Activated naive CD4-positive, alpha-beta T cell treated with anti-CD3 and anti-CD28 coated beads, Interleukin-2, amount 50 U/mL, for 24 hours (primary cell): ENCODE measurements around the gene YAP1.

Source experiments
- H3K27ac Mint-ChIP-seq: one replicate; pipeline ENCODE4 v1.8.0; 2021; ENCODE audit warnings: mild to moderate bottlenecking, mixed read lengths
- H3K27me3 Mint-ChIP-seq: one replicate; pipeline ENCODE4 v1.8.0; 2021; ENCODE audit warnings: mixed read lengths
- H3K36me3 Mint-ChIP-seq: one replicate; pipeline ENCODE4 v1.8.0; 2021; ENCODE audit warnings: mixed read lengths
- H3K4me1 Mint-ChIP-seq: one replicate; pipeline ENCODE4 v1.8.0; 2021; ENCODE audit warnings: mixed read lengths
- H3K4me3 Mint-ChIP-seq: one replicate; pipeline ENCODE4 v1.8.0; 2021; ENCODE audit warnings: mild to moderate bottlenecking, mixed read lengths
- H3K9me3 Mint-ChIP-seq: one replicate; pipeline ENCODE4 v1.8.0; 2021; ENCODE audit warnings: mixed read lengths

YAP1 gene

GRCh38 chr11:102168481-102168880, 58.2 kb downstream of the YAP1 start:
- no peak overlapping the region for H3K27ac Mint-ChIP-seq
- no peaks in the 10 kb centered on the region for H3K36me3 Mint-ChIP-seq
- no peaks in the 10 kb centered on the region for H3K4me1 Mint-ChIP-seq
- no peaks in the 10 kb centered on the region for H3K9me3 Mint-ChIP-seq
- peaks cover 10% of the 10 kb centered on the region for H3K27me3 Mint-ChIP-seq
- H3K4me3 Mint-ChIP-seq = no peak overlapping the region

- Mint-ChIP-seq H3K36me3 (no peaks in the 10 kb centered on the region), H3K9me3 (no peaks in the 10 kb centered on the region), H3K4me1 (no peaks in the 10 kb centered on the region)
Observed at GRCh38 chr11:102171101-102171500, 60.9 kb downstream of the YAP1 start.

GRCh38 chr11:102172127-102172848, 62.0 kb downstream of the YAP1 start:
- H3K27ac Mint-ChIP-seq = no peak overlapping the region
- no peaks in the 10 kb centered on the region for H3K9me3 Mint-ChIP-seq
- peaks cover 6% of the 10 kb centered on the region for H3K27me3 Mint-ChIP-seq
- H3K36me3 Mint-ChIP-seq = no peaks in the 10 kb centered on the region
- H3K4me1 Mint-ChIP-seq = no peaks in the 10 kb centered on the region
- no peak overlapping the region for H3K4me3 Mint-ChIP-seq

More at GRCh38 chr11:102171101-102171500, 60.9 kb downstream of the YAP1 start:
- Mint-ChIP-seq H3K27ac (no peak overlapping the region), H3K27me3 (peaks cover 11% of the 10 kb centered on the region), H3K4me3 (no peak overlapping the region)

- Mint-ChIP-seq H3K9me3 (no peaks in the 10 kb centered on the region), H3K4me3 (no peak overlapping the region), H3K4me1 (no peaks in the 10 kb centered on the region), H3K36me3 (no peaks in the 10 kb centered on the region), H3K27ac (no peak overlapping the region), H3K27me3 (peaks cover 3% of the 10 kb centered on the region)
Observed at GRCh38 chr11:102177126-102177525, 66.9 kb downstream of the YAP1 start.

GRCh38 chr11:102177974-102178631, 67.9 kb downstream of the YAP1 start:
- Mint-ChIP-seq H3K4me1 (no peaks in the 10 kb centered on the region), H3K27ac (no peak overlapping the region), H3K4me3 (no peak overlapping the region), H3K9me3 (no peaks in the 10 kb centered on the region), H3K27me3 (peaks cover 3% of the 10 kb centered on the region), H3K36me3 (no peaks in the 10 kb centered on the region)

- no peak overlapping the region for H3K27ac Mint-ChIP-seq
- no peak overlapping the region for H3K4me3 Mint-ChIP-seq
- H3K4me1 Mint-ChIP-seq = no peaks in the 10 kb centered on the region
- H3K27me3 Mint-ChIP-seq = peaks cover 3% of the 10 kb centered on the region
- H3K9me3 Mint-ChIP-seq = no peaks in the 10 kb centered on the region
- no peaks in the 10 kb centered on the region for H3K36me3 Mint-ChIP-seq
Observed at GRCh38 chr11:102179371-102179770, 69.1 kb downstream of the YAP1 start.

- Mint-ChIP-seq H3K9me3 (no peaks in the 10 kb centered on the region), H3K27ac (no peak overlapping the region), H3K27me3 (peaks cover 5% of the 10 kb centered on the region), H3K36me3 (no peaks in the 10 kb centered on the region), H3K4me3 (no peak overlapping the region), H3K4me1 (no peaks in the 10 kb centered on the region)
Observed at GRCh38 chr11:102184269-102184987, 74.2 kb downstream of the YAP1 start.

- H3K9me3 Mint-ChIP-seq = no peaks in the 10 kb centered on the region
- H3K27me3 Mint-ChIP-seq = peaks cover 7% of the 10 kb centered on the region
- no peak overlapping the region for H3K4me3 Mint-ChIP-seq
- no peaks in the 10 kb centered on the region for H3K36me3 Mint-ChIP-seq
- no peaks in the 10 kb centered on the region for H3K4me1 Mint-ChIP-seq
- no peak overlapping the region for H3K27ac Mint-ChIP-seq
Observed at GRCh38 chr11:102186551-102187191, 76.4 kb downstream of the YAP1 start.

- Mint-ChIP-seq H3K9me3 (no peaks in the 10 kb centered on the region), H3K36me3 (no peaks in the 10 kb centered on the region), H3K4me3 (no peak overlapping the region), H3K27me3 (peaks cover 13% of the 10 kb centered on the region), H3K4me1 (no peaks in the 10 kb centered on the region), H3K27ac (no peak overlapping the region)
Observed at GRCh38 chr11:102187416-102188151, 77.3 kb downstream of the YAP1 start.

- Mint-ChIP-seq H3K9me3 (no peaks in the 10 kb centered on the region), H3K4me3 (no peak overlapping the region), H3K27ac (no peak overlapping the region), H3K36me3 (no peaks in the 10 kb centered on the region), H3K4me1 (no peaks in the 10 kb centered on the region), H3K27me3 (peaks cover 13% of the 10 kb centered on the region)
Observed at GRCh38 chr11:102188488-102188887, 78.2 kb downstream of the YAP1 start.

- H3K4me1 Mint-ChIP-seq = no peaks in the 10 kb centered on the region
- no peak overlapping the region for H3K27ac Mint-ChIP-seq
- H3K9me3 Mint-ChIP-seq = no peaks in the 10 kb centered on the region
- no peaks in the 10 kb centered on the region for H3K36me3 Mint-ChIP-seq
- no peak overlapping the region for H3K4me3 Mint-ChIP-seq
- peaks cover 18% of the 10 kb centered on the region for H3K27me3 Mint-ChIP-seq
Observed at GRCh38 chr11:102191832-102192231, 81.6 kb downstream of the YAP1 start.

- Mint-ChIP-seq H3K4me1 (no peaks in the 10 kb centered on the region), H3K4me3 (no peak overlapping the region), H3K27ac (no peak overlapping the region), H3K9me3 (no peaks in the 10 kb centered on the region), H3K27me3 (peaks cover 15% of the 10 kb centered on the region), H3K36me3 (no peaks in the 10 kb centered on the region)
Observed at GRCh38 chr11:102192349-102193066, 82.3 kb downstream of the YAP1 start.

- no peaks in the 10 kb centered on the region for H3K4me1 Mint-ChIP-seq
- no peak overlapping the region for H3K27ac Mint-ChIP-seq
- no peaks in the 10 kb centered on the region for H3K36me3 Mint-ChIP-seq
- no peak overlapping the region for H3K4me3 Mint-ChIP-seq
- no peaks in the 10 kb centered on the region for H3K9me3 Mint-ChIP-seq
- H3K27me3 Mint-ChIP-seq = peaks cover 18% of the 10 kb centered on the region
Observed at GRCh38 chr11:102194257-102194656, 84.0 kb downstream of the YAP1 start.

GRCh38 chr11:102194990-102195389, 84.7 kb downstream of the YAP1 start:
- Mint-ChIP-seq H3K36me3 (no peaks in the 10 kb centered on the region), H3K4me1 (no peaks in the 10 kb centered on the region), H3K4me3 (no peak overlapping the region), H3K27ac (no peak overlapping the region), H3K27me3 (peaks cover 18% of the 10 kb centered on the region), H3K9me3 (no peaks in the 10 kb centered on the region)

- Mint-ChIP-seq H3K9me3 (no peaks in the 10 kb centered on the region), H3K27ac (no peak overlapping the region), H3K4me3 (no peak overlapping the region), H3K27me3 (peaks cover 16% of the 10 kb centered on the region), H3K4me1 (no peaks in the 10 kb centered on the region), H3K36me3 (no peaks in the 10 kb centered on the region)
Observed at GRCh38 chr11:102196351-102196750, 86.1 kb downstream of the YAP1 start.
